Measurements from ENCODE around the gene GRPEL1. TPM values are rescaled to one million over a fixed set of nuclear protein-coding genes. Genes with fewer than 3 reads are reported as not detected.

The GRPEL1 gene
- total and polyA plus RNA-seq, 2 experiments from 2014 or later = 27.4 to 112 TPM

GRCh38 chr4:7046971-7047370 is 20.9 kb downstream of the GRPEL1 start (continued):
- TF ChIP-seq, protein P1, sequence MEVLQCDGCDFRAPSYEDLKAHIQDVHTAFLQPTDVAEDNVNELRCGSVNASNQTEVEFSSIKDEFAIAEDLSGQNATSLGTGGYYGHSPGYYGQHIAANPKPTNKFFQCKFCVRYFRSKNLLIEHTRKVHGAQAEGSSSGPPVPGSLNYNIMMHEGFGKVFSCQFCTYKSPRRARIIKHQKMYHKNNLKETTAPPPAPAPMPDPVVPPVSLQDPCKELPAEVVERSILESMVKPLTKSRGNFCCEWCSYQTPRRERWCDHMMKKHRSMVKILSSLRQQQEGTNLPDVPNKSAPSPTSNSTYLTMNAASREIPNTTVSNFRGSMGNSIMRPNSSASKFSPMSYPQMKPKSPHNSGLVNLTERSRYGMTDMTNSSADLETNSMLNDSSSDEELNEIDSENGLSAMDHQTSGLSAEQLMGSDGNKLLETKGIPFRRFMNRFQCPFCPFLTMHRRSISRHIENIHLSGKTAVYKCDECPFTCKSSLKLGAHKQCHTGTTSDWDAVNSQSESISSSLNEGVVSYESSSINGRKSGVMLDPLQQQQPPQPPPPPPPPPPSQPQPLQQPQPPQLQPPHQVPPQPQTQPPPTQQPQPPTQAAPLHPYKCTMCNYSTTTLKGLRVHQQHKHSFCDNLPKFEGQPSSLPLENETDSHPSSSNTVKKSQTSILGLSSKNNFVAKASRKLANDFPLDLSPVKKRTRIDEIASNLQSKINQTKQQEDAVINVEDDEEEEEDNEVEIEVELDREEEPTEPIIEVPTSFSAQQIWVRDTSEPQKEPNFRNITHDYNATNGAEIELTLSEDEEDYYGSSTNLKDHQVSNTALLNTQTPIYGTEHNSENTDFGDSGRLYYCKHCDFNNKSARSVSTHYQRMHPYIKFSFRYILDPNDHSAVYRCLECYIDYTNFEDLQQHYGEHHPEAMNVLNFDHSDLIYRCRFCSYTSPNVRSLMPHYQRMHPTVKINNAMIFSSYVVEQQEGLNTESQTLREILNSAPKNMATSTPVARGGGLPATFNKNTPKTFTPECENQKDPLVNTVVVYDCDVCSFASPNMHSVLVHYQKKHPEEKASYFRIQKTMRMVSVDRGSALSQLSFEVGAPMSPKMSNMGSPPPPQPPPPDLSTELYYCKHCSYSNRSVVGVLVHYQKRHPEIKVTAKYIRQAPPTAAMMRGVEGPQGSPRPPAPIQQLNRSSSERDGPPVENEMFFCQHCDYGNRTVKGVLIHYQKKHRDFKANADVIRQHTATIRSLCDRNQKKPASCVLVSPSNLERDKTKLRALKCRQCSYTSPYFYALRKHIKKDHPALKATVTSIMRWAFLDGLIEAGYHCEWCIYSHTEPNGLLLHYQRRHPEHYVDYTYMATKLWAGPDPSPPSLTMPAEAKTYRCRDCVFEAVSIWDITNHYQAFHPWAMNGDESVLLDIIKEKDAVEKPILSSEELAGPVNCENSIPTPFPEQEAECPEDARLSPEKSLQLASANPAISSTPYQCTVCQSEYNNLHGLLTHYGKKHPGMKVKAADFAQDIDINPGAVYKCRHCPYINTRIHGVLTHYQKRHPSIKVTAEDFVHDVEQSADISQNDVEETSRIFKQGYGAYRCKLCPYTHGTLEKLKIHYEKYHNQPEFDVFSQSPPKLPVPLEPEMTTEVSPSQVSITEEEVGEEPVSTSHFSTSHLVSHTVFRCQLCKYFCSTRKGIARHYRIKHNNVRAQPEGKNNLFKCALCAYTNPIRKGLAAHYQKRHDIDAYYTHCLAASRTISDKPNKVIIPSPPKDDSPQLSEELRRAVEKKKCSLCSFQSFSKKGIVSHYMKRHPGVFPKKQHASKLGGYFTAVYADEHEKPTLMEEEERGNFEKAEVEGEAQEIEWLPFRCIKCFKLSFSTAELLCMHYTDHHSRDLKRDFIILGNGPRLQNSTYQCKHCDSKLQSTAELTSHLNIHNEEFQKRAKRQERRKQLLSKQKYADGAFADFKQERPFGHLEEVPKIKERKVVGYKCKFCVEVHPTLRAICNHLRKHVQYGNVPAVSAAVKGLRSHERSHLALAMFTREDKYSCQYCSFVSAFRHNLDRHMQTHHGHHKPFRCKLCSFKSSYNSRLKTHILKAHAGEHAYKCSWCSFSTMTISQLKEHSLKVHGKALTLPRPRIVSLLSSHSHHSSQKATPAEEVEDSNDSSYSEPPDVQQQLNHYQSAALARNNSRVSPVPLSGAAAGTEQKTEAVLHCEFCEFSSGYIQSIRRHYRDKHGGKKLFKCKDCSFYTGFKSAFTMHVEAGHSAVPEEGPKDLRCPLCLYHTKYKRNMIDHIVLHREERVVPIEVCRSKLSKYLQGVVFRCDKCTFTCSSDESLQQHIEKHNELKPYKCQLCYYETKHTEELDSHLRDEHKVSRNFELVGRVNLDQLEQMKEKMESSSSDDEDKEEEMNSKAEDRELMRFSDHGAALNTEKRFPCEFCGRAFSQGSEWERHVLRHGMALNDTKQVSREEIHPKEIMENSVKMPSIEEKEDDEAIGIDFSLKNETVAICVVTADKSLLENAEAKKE (CRISPR knock-in tag; IDR thresholded peaks at IDR 0.05) = no peak
- no peak for TF ChIP-seq NANOG (IDR thresholded peaks at IDR 0.05; ENCODE audit: borderline replicate concordance)
- no peak for TF ChIP-seq CREB1 (CRISPR knock-in tag; IDR thresholded peaks at IDR 0.05; ENCODE audit: low read depth)

GRCh38 chr4:7045961-7046921 is 21.6 kb downstream of the GRPEL1 start:
- H3K36me3 Mint-ChIP-seq (ENCODE audit: low read depth) = no peaks in the 10 kb centered on the region; the same call in 2 of the 3 replicates
- H3K27ac ChIP-seq (ENCODE audit: low read depth) = no peak overlapping the region
- no peak overlapping the region for H2AFZ ChIP-seq
- no peaks in the 10 kb centered on the region; the same call in 1 of the 3 replicates for H3K9me3 Mint-ChIP-seq
- DNase-seq (ENCODE audit: low spot score) = no peak
- peaks cover 60% of the 10 kb centered on the region for H3K79me2 ChIP-seq (replicated peaks; ENCODE audit: insufficient read depth)
- H3K4me2 ChIP-seq = no peak overlapping the region
- peaks cover 24% of the 10 kb centered on the region for H3K27me3 Mint-ChIP-seq (ENCODE audit: insufficient read depth, low read depth, poor library complexity)
- H3K4me3 ChIP-seq = no peak overlapping the region
- H3K27me3 ChIP-seq (ENCODE audit: insufficient read depth) = peaks cover 21% of the 10 kb centered on the region
- H3K36me3 ChIP-seq (ENCODE audit: insufficient read depth) = no peaks in the 10 kb centered on the region
- peaks cover 51% of the 10 kb centered on the region for H3K4me1 Mint-ChIP-seq
- peaks cover 9% of the 10 kb centered on the region; the same call in 1 of the 2 replicates for H3K4me1 ChIP-seq (ENCODE audit: insufficient read depth)
- H3F3A ChIP-seq (replicated peaks; ENCODE audit: low read depth) = no peaks in the 10 kb centered on the region
- H3K27ac Mint-ChIP-seq = peak overlapping the region; percentile 56
- H3K4me3 Mint-ChIP-seq = no peak overlapping the region; the same call in 2 of the 3 replicates
- H3K9me2 ChIP-seq (ENCODE audit: insufficient read depth) = no peaks in the 10 kb centered on the region
- no peak for ATAC-seq
- H4K20me1 ChIP-seq (replicated peaks; ENCODE audit: insufficient read depth) = peaks cover 38% of the 10 kb centered on the region
- TF ChIP-seq, protein P2, sequence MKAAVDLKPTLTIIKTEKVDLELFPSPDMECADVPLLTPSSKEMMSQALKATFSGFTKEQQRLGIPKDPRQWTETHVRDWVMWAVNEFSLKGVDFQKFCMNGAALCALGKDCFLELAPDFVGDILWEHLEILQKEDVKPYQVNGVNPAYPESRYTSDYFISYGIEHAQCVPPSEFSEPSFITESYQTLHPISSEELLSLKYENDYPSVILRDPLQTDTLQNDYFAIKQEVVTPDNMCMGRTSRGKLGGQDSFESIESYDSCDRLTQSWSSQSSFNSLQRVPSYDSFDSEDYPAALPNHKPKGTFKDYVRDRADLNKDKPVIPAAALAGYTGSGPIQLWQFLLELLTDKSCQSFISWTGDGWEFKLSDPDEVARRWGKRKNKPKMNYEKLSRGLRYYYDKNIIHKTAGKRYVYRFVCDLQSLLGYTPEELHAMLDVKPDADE (IDR thresholded peaks at IDR 0.05) = no peak
- TF ChIP-seq POLR2AphosphoS5 (IDR thresholded peaks at IDR 0.05; ENCODE audit: low read depth) (no peak), NANOG (IDR thresholded peaks at IDR 0.05; ENCODE audit: borderline replicate concordance) (no peak), JUNB (IDR thresholded peaks at IDR 0.05; ENCODE audit: unreplicated experiment) (no peak), CTCF (conservative IDR thresholded peaks at IDR 0.05; ENCODE audit: low read depth in 2 of 2) (no peak), EZH2 (IDR thresholded peaks at IDR 0.05; ENCODE audit: low read depth, unreplicated experiment) (no peak)
- TF ChIP-seq, protein P3, sequence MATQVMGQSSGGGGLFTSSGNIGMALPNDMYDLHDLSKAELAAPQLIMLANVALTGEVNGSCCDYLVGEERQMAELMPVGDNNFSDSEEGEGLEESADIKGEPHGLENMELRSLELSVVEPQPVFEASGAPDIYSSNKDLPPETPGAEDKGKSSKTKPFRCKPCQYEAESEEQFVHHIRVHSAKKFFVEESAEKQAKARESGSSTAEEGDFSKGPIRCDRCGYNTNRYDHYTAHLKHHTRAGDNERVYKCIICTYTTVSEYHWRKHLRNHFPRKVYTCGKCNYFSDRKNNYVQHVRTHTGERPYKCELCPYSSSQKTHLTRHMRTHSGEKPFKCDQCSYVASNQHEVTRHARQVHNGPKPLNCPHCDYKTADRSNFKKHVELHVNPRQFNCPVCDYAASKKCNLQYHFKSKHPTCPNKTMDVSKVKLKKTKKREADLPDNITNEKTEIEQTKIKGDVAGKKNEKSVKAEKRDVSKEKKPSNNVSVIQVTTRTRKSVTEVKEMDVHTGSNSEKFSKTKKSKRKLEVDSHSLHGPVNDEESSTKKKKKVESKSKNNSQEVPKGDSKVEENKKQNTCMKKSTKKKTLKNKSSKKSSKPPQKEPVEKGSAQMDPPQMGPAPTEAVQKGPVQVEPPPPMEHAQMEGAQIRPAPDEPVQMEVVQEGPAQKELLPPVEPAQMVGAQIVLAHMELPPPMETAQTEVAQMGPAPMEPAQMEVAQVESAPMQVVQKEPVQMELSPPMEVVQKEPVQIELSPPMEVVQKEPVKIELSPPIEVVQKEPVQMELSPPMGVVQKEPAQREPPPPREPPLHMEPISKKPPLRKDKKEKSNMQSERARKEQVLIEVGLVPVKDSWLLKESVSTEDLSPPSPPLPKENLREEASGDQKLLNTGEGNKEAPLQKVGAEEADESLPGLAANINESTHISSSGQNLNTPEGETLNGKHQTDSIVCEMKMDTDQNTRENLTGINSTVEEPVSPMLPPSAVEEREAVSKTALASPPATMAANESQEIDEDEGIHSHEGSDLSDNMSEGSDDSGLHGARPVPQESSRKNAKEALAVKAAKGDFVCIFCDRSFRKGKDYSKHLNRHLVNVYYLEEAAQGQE (IDR thresholded peaks at IDR 0.05; ENCODE audit: unreplicated experiment) = no peak
